DMS153 treated with DMSO at 0.1 percent for 48 hours (cell line): ENCODE data around the gene RABGAP1.
"Not testable (repeated sequence)": the region's sequence is repeated elsewhere in the genome, so short reads cannot be mapped to it uniquely, and the experiment has no call there.

Experiments
- DNase-seq: peaks from one replicate; lab custom pipeline; 2025; ENCODE audit not compliant: unreplicated experiment; lab: John Stamatoyannopoulos, UW

The RABGAP1 gene

DNA sequence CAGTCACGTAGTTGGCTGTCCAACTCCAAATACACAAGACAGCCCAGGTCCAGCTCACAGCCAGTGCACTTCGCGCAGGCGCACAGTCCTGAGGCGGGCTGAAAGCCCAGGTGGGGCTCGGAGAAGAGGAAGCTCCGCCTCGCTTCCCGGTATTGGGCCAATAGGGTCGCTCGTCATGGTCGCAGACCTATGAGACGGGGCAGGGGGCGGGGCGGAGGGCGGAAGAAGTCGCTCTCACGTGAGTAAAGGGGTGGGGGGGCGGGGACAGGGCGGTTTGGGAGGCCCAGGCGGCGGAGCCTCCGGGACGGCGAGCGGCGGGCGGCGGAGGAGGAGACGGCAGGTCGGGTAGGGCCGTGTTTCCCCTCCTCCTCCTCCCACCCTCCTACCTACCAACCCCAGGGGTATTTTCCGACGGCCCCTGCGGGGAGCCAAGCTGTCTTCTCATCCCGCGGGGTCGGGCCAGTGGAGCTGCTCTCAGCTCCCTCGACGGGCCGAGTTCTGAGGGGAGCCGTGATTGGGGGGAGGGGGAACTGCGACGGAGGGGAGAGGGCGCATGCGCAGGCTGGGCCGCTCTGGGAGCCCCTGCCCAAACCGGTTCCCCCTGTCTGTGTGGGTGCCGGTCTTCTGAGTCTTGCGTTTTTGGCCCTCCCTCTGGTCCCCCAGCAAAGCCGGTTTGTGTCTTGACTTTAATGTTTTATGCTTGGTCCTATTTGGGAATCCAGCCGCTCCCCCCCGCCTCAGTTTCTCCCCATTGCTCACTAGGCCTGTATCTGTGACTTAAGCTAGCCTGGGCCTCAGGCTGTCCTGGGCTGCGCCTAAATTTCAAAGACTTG lies at the start of gene RABGAP1:
RABGAP1 (plus strand) TSS at position 272 of the 833 bp plus-strand sequence. CDS start 16,040 bp downstream, outside the sequence.
- peak; percentile 91 for DNase-seq

DNA sequence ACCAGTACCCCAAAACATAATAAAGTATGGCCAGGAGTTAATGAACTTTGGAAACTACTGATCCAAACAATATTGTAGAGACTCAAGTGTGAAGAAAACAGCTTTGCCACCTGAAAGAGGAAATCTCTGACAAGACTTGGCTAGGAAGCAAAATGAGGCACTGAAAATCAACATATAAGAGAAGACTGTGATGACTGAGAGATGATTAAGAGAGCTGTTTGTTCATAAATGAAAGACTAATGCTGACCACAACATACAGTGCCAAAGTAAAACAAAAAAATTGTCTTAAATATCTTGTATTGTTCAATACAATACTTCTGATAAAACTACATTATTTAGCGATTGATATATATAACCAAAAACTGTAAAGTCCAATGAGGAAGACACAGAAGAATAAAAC lies 42.9 kb upstream of the RABGAP1 start:
- DNase-seq = no peak

DNA sequence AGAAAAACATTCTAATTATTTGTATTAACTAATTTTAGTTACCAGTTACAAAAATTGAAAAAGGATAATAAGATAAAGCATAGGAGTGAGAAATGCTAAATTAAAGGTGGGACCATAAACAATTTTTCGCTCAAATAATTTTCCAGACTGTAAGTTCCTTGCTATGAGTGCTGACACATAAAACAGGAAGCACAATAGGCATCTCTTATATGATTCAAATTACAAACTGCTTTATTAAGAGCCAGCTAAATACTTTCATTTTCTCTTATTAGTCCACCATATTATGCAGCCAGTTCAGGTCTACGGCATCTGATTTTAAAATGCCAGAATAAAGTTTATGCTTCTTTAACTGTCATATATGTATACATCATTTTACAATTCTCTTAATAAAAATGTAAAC lies 40.0 kb upstream of the RABGAP1 start:
- no peak for DNase-seq

DNA sequence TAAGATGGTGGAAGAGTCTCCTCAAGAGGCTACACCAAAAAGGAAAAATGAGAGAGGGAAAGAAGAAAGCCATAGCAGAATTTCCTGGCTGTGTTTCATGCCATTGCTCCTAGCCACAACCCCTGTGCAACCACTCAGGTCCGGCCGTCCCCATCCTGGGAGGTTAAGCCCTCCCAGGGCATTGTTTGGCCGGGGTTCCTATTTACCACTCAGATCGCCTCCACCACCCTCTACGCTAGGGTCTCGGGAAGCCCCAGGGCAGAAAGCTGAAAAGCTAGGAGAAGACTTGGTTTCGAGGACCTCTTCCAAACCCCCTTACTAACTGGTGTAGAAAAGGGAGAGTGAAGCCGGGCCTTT lies 36.4 kb upstream of the RABGAP1 start:
- DNase-seq = peak; percentile 15

DNA sequence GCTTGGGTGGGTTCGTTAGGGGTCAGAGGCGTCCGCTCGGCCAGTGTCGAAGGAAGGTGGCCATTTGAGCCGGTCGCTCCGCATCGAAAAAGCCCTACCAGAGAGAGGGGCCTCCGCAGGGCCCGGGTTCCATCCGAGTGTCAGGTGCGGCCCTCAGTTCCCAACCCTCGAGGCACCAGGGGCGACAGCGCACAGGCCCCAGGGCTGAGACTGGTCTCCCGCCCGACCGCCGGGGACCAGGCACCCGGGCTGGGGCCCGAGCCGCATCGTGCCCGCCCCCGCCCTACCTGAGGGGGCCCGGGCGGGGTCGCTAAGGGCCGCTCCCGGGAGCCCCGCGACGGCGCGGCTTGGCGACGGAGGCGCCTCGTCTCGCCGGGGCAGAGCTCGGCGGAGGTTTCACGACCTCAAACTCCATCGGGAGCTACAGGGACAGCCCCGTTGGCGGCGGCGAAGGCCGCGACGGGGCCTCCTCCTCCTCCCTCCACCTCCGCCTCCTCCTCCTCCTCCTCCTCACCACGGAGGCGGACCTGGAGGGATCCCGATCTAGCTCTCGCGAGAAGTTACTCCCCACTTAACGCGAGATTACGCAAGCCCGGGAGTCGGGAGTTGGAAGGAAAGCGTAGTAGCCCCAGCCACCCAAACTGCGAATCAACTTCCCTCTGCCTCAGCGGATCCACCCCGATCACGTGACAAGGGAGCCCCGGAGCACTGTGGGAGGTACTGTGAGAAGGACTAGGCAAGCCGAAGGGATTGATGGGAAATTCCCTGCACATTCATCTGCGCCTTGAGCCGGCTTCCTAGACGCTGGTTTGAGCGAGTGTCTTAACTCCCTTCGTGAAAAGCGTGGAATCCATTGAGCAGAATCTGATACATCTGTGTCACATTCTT lies 35.8 kb upstream of the RABGAP1 start, which contains the start of gene RC3H2:
RC3H2 (minus strand) TSS at position 537 of the 888 bp plus-strand sequence. CDS start 7,850 bp downstream, outside the sequence.
- peak; percentile 98 for DNase-seq

DNA sequence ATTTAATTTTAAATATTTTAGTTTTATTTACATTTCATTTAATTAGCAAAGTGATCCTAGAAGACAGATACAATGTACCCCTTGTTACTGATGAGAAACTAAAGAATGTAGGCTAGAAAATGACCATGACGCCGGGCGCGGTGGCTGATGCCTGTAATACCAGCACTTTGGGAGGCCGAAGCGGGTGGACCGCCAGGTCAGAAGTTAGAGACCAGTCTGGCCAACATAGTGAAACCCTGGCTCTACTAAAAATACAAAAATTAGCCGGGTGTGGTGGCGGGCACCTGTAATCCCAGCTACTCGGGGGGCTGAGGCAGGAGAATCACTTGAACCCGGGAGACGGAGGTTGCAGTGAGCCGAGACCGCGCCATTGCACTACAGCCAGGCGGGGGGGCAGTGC lies 34.7 kb upstream of the RABGAP1 start:
- DNase-seq = not testable (repeated sequence)

DNA sequence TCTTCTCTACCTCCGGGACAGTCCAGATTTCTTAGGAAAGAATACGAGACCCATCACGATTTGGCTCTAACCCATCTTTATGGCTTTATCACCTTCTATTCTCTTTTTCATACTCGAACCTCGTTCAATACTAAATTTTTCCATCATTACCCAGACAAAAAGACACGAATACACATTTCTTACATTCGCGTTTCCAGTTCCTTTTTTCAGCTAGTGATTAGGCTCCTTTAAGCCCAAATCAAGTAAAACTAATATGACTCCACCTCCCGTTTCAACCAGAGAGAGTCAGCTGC lies 28.2 kb upstream of the RABGAP1 start:
- DNase-seq = no peak

DNA sequence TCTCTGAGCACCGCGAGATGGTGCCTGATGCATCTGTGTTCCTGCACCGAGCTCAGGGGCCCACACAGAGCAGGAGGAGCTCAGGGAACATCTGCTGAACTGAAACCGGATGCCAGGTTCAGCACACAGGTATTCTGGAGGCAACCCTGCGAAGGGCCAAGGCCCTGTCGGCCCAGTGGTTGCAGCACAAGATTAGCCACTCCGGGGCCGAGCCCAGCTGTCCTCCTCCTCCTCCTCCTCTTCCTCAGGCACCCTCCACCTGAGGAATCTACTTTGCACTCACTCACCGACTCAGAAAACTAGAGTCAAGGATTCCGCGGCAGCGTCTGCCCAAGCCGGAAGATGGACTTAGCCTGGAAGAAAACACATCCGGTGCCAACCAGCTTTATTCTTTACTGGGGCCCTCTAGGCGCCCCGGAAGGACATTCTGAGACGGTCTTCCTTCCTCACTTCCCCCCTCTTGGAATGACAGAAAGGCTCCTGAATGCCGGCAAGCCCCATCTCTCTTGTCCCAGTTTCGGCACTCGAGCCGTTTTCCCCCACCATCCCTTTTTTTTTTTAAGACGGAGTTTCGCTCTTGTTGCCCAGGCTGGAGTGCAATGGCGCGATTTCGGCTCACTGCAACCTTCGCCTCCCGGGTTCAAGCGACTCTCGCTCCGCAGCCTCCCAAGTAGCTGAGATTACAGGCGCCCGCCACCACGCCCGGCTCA lies 27.7 kb upstream of the RABGAP1 start, which contains the start of gene ZBTB6:
ZBTB6 (minus strand) TSS at position 360 of the 710 bp plus-strand sequence. CDS start 1,251 bp downstream, outside the sequence.
- DNase-seq = peak; percentile 48

DNA sequence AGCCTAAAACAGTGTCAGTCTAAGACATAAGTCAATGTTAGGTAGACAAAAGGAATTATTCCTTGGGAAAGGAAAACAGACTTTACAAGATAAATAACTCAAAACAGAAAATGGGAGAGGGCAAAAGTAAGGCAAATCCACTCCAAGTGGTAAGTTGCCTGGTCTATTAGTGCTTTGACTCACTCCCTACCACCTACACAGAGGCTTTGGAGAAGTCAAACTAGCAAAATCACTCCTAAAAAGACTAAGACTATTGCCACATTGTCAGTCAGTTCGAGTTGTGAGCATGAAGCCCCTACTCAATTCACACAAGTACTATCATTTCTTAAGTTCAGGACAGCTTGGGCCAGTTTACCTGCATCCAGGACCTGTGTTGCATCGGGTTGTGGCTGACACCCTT lies 22.5 kb upstream of the RABGAP1 start:
- no peak for DNase-seq

DNA sequence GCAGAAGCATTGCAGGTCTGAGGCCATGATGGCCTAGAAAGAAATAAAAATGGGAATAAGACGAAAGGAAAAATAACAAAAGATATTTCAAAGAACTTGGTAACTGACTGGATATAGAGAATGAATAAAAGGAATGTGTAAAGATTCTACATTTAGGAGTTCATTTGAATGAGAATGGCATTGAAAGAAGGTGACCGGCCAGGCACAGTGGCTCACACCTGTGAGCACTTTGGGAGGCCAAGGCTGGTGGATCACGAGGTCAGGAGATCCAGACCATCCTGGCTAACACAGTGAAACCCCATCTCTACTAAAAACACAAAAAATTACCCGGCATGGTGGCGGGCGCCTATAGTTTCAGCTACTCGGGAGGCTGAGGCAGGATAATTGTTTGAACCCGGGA lies 18.1 kb upstream of the RABGAP1 start:
- DNase-seq = no peak

DNA sequence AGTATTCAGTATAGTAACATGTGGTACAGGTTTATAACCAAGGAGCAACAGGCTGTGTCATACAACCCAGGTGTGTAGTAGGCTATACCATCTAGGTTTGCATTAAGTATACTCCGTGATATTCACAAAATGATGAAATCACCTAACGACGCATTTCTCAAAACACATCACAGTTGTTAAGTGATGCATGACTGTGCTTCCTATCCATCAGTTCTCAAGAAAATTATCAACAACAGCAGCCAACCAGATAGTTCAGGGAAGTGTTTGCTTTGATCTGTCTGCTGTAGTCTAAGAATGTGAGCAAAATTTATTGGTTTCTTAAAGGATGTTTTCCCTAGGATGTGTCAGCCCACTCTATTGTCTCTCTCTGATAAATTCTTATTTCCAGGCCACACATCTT lies 16.9 kb upstream of the RABGAP1 start:
- no peak for DNase-seq

DNA sequence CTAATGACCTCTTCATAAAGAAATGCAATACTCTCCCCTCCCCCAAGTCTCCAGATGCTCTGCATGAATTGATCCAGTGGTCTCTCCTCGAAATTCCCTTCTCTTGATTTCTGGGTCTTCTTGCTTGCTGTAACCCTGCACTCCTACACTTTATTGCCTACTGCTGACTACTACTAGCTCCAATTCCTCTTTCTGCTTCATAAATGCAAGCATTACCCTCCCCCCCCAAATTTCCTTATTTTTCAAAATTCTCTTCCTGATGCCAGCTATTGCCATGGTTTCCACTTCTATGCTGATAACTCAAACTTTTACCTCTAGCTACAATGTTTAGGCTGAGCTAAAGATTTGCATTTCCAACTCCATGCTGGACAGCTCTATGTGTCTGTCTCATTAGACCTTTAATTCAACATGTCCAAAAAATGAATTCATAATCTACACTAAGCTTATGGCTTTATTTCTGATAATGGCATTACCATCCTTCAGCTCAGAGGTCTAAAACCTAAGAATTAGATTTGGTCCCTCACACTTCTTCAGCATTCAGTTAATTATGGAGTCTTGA lies 10.9 kb upstream of the RABGAP1 start:
- no peak for DNase-seq

DNA sequence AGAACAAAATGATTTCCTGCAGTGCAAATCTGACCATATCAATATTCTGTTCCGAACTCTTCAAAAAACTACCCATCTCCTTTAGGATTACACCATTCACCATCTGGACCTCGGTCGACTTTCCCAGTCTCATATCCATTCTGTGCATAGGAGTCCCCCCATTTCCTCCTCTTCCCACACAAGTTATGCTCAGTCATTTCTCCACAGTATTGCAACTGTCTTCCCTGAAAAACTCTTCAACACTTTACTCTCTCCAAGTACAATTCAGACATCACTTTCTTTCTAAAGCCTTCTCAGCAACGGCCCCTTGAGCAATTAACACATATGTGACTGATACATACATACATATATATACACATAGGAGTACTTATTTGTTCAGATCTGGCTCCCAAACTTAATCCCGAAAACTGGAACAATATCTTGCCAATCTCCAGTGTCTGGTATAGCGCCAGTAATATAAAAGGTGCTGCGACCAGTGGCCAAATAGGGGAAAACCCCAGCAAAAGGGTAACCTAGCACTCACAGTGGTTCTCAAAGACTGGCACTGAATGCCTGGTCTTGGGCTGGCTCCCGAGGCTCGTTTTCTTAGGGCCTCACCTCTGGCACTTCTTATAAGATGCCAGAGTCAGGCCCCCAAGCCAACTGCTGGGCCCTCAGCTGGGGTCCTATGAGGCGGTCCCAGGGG lies 10.1 kb upstream of the RABGAP1 start:
- DNase-seq = no peak

DNA sequence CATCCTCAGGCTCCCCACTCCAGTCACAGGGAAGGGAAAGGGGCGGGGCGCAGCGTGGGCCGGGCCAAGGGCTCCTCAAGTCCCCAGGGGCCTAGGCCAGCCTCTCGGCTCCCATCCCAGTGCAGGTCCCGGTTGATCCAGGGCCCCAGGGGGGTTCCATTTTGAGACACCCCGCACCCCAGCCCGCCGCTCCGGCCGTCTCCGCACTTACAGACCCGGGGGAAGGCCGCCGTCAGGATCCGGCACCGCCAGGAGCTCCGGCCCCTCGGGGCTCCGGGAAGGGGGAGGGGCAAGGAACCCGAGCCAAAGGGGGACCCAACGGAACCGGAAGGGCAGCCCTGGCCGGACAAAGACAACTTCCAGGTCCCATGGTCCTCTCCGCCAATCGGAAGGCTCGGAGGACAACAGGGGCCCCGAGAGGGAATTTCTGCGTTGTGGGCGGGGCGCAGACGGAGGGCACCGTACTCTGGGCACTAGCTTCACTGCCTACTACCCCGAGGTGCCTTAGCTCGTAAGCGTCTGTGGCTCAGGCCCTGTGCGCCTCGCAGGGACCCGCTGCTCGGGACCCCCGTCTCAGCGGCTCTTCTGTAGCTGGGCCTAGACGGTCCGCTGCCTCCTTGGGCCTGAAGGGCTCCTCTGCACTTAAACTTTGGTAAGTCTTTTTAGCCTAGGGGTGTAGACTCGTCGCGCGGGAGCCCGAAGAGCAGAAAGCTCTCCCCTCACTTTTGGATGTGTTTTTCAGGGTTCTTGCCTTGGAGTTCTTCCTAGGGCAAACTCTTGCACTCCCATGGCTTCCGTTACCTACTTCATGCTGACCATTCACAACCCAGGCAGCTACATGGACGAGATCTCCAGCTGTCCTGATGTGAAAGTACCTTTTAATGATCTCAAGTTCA lies 9.3 kb upstream of the RABGAP1 start, which contains the start of gene ZBTB26:
ZBTB26 (minus strand) TSS at position 287 of the 896 bp plus-strand sequence. CDS start 11,578 bp downstream, outside the sequence.
- DNase-seq = peak; percentile 67

DNA sequence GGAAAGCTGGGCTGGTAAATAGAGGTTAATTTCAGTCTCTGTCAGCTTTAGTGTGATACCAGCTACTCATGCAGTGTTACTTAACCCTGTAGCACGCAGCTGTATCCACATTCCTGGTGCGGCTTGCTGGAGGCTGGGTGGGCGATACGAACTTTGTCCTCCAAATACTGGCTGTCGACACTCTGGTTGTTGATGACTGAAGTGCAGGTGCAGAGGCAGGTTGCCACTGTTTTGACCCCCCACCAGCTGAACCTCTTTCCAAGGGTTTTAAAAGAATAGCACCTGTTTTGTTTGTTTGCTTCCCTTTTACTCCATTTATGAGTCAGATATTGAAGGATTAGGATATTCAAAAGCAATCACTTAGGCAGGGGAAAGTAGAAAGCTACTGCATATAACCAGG lies 4.4 kb upstream of the RABGAP1 start:
- no peak for DNase-seq

DNA sequence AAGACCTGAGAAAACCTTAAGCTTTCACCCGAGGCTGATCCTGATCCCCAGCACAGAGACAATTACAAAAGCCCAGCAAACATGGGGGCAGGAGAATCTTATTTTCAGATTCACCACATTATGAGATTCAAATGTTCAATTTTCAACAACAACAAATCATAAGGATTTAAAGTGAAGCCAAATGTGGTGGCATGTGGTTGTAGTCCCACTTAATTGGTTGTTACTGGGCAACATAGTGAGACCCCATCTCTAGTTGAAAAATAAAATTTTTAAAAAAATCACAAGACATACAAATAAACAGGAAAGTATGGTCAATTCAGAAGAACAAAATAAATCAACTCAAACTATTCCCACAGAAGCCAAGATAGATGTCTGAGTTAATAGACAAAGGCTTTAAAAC lies 3.9 kb upstream of the RABGAP1 start:
- DNase-seq = no peak

DNA sequence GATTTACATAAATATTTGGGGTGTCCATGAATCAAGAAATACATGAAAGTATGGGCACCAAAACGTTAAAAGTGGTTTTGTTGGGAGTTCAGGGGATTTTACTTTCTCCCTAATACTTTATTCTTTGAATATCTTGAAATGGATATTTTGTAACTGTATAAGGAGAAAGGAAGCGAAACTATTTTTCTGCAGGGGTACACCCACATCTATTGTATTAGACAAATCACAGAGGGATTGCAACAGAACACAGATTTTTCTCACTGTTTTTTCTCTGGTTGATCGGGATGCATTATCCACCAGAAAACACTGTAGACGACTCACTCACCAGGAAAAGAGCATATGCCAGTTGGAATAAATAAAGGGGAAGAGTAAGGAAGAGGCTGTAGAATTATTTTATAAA lies 1.2 kb upstream of the RABGAP1 start:
- no peak for DNase-seq

DNA sequence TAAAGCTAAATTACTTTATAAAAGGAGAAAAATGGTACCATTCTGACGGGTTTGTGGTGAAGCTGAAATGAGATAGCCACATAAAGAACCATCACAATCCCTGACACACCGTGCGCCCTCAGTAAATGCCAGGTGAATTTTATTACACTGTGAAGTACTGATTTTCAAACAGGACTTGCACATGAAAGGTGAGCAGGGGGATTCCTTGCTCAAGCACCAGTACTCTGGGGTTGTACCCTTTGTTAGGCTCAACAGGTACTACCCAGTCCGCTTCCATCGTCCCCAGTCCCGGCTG lies 419 bp upstream of the RABGAP1 start:
- no peak for DNase-seq

DNA sequence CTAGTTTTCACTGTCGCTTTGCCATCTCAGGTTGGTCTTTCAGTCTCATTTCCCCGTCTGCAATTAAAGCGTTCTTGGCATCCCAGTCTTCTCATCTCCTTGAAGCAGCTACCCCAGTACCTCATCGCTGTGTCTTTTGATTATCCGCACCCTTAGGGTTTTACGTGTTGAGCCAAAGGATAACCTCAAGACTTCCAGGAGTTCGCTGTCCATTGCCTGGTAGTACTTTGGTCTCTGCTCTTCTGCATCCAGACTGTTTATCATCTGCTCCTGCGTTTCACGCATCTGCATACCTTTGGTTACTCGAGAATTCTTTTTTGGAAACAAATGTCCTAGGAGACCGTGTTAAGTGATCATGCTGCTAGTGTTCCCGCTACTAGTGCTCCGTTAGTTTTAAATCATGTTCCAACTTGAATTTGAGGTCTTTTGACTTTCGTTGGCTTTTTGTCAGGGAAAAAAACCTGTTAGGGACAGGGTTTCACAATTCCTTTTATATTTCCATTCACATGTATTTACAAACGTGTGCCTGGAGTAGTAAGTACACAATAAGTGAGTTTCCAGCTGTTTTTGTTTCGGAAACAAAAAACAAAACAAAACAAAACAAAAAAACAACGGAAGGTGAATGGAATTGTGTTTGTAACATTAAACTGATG lies 888 bp downstream of the RABGAP1 start:
- no peak for DNase-seq
